Tibial nerve (tissue), 3 donors: ENCODE measurements around the gene EXOC3.

Source experiments
- POLR2A ChIP-seq, 2 donors: fragments of 450-650 bp; IDR thresholded peaks; one replicate each; pipeline ENCODE4 v1.6.1; 2017; ENCODE audit warnings: antibody characterized with exemption in 2 of 2, mild to moderate bottlenecking in 2 of 2, moderate library complexity in 2 of 2
- TF ChIP-seq, protein P1 (sequence below), 5 experiments: fragments of 200-600 bp in 3 of 5; fragments of 450-650 bp in 2 of 5; sonication (generic) in 3 of 5; IDR thresholded peaks; one replicate each; pipeline ENCODE4 v1.5.1; 2016 to 2019; ENCODE audit warnings: antibody characterized with exemption in 5 of 5, mild to moderate bottlenecking in 3 of 5, moderate library complexity in 2 of 5

DNA sequence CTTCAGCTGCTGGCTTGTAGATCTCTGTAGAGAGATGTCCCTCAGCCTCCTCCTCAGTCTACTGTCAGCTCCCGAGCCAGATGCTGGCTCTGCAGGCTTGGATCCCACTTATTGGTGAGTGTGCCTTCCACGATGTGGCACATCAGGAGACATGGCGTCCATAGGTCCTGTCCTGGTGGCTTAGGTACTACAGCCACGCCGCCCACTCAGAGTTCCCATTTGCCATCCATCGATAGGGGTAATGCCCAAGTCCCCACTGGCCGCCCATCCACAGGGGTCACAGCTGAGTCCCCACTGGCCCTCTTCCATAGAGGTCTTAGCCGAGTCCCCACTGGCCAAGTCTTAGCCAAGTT, 17.3 kb downstream of the EXOC3 start:
- TF ChIP-seq, protein P1, sequence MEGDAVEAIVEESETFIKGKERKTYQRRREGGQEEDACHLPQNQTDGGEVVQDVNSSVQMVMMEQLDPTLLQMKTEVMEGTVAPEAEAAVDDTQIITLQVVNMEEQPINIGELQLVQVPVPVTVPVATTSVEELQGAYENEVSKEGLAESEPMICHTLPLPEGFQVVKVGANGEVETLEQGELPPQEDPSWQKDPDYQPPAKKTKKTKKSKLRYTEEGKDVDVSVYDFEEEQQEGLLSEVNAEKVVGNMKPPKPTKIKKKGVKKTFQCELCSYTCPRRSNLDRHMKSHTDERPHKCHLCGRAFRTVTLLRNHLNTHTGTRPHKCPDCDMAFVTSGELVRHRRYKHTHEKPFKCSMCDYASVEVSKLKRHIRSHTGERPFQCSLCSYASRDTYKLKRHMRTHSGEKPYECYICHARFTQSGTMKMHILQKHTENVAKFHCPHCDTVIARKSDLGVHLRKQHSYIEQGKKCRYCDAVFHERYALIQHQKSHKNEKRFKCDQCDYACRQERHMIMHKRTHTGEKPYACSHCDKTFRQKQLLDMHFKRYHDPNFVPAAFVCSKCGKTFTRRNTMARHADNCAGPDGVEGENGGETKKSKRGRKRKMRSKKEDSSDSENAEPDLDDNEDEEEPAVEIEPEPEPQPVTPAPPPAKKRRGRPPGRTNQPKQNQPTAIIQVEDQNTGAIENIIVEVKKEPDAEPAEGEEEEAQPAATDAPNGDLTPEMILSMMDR (IDR thresholded peaks at IDR 0.05) = no peak
- TF ChIP-seq POLR2A (IDR thresholded peaks at IDR 0.05) = no peak
